ENCODE measurements around the gene CNN1.
"Not testable (repeated sequence)": the region's sequence is repeated elsewhere in the genome, so short reads cannot be mapped to it uniquely, and the experiment has no call there.

Gene CNN1

DNA sequence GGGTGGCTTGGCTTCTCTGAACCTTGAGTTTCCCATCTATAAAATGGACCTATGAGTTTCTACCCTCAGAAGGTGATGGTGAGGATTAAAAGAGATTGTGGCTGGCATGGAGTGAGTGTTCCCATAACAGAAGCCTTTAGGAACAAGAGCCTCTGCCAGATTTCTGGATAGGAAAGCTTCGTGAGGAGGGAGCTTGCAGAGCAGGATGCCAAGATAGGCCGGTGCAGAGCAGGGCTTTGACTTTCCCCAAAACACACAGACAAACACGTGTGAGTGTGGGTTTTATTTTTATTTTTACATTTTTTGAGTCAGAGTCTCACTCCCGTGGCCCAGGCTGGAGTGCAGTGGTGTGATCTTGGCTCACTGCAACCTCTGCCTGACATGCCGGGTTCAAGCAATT lies 3.7 kb upstream of the CNN1 start:
- no peak for DNase-seq (ENCODE audit: low spot score)

DNA sequence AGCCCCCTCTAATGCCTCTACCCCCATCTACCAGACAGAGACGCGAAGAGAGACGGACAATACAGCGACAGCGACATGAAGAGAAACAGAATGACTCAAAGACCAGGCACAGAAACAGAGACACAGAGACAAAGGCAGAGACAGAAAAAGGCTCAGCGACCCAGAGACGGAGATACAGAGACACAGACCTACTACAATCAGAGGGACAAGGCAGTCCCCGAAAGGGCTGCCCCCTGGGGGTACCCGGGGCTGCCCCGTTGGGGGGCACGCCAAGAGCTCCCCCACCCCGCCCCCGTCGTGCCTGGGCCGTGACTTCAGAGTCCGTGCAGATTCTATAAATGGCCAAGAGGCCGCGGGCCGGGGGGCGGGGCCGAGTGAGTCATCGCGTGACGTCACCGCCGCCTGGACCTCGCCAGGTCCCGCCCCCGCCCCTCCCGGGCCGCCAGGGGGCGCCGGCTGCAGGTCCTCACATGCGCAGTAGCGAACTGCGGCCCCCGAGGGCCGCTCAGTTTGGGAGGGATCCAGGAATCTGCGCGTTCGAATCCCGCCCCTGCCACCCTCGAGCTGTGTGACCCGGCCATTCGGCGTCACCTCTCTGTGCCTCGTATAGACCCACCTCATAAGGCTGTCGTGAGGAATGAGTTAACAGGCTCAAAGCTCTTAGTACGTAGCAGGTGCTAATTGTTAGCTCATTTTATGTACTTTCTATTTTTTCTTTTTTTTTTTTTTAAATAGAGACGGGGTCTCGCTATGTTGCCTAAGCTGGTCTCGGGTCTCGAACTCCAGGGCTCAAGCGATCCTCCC lies 2.7 kb upstream of the CNN1 start:
- DNase-seq (ENCODE audit: low spot score) = peak; percentile 88

- no peak for DNase-seq (ENCODE audit: low spot score)
These were observed 1.1 kb downstream of the CNN1 start for GRCh38 chr19:11539495-11540365.

DNA sequence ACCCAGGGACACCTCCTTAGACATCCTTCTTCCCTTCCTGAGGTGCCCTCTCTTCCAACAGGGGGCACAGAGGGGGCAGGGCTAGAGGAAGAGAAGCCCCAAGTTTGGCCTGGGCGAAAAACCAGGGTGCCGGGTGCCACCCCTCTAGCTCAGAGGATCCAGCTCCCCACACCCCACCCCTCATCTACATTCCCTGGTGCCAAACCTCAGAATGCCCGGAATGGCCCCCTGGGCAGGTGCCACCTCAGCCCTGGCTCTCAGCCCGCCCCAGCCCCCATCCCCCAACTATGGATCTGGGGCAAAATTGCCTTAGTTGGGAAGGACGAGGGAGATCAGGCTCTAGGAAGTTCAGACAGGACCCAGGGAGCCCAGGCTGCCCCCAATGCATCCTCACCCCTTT lies 2.0 kb downstream of the CNN1 start:
- no peak for DNase-seq (ENCODE audit: low spot score)

DNA sequence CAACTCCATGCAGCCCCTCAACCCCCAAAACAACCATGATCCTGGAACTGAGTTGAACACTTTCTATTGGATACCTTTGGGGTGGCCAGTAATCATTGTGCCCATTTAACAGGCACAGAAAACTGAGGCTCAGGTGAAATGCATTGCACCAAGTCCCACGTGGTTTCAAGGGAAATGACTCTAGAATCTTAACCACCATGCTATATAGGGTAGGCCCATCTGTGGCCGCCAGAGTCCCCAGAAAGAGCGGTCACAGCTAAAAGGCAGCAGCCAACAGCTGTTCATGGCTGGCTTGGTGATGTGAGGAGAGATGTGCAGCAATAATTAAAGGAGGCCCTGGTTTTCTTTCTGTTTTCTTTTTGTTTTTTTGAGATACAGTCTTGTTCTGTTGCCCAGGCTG lies 2.6 kb downstream of the CNN1 start:
- DNase-seq (ENCODE audit: low spot score) = no peak

GRCh38 chr19:11547929-11548700 lies 9.5 kb downstream of the CNN1 start:
- no peak for DNase-seq (ENCODE audit: low spot score)

DNA sequence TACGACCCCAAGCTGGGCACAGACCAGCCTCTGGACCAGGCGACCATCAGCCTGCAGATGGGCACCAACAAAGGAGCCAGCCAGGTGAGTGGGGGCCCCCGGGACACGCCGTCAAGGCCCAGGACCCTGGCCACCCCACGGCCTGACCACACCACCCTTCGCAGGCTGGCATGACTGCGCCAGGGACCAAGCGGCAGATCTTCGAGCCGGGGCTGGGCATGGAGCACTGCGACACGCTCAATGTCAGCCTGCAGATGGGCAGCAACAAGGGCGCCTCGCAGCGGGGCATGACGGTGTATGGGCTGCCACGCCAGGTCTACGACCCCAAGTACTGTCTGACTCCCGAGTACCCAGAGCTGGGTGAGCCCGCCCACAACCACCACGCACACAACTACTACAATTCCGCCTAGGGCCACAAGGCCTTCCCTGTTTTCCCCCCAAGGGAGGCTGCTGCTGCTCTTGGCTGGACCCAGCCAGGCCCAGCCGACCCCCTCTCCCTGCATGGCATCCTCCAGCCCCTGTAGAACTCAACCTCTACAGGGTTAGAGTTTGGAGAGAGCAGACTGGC lies 10.8 kb downstream of the CNN1 start:
- no peak for DNase-seq (ENCODE audit: low spot score)

DNA sequence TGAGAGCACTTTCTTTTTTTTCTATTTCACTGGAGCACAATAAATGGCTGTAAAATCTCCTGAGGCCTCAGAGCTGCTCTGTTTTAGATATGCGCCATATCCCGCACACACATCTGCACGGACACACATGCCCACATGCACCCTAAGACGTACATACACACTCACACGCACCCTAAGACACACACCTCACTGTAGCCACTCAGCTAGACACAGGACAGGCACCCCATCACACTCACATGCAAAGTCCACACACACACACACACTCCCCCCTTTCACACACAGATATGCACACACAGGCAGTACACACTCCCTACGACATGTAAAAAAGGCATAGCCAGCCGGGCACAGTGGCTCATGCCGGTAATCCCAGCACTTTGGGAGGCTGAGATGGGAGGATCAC lies 11.6 kb downstream of the CNN1 start:
- DNase-seq (ENCODE audit: low spot score) = no peak

DNA sequence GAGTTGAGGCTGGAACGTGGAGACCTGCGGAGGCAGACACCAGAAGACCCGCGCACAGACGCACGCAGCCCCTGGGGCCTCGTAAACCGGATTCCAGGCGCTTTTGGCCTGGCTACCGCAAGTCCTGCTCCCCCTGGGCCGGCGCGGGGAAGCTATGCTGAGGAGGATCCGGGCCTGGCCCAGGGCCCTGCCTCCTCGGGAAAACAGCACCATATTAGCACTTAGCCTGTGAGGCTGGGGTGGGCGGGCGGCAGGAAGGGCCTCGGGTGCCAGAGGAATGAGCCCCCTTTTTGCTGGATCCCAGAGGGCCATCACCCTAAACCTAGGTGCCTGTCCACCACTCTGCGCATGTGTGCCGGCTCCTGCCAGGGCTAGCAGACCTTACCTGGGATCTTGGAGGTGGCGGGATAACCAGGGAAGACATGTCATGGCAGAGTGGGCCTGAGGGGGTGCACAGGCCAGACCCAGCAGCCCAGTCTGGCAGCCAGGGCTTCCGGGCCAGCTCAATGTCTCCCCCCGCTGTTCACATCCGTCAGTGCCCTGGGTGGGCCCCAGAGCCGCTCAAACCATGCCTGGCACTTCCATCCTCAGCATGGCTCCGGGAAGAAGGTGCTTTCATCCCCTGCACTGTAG lies 13.1 kb downstream of the CNN1 start:
- no peak for DNase-seq (ENCODE audit: low spot score)

DNA sequence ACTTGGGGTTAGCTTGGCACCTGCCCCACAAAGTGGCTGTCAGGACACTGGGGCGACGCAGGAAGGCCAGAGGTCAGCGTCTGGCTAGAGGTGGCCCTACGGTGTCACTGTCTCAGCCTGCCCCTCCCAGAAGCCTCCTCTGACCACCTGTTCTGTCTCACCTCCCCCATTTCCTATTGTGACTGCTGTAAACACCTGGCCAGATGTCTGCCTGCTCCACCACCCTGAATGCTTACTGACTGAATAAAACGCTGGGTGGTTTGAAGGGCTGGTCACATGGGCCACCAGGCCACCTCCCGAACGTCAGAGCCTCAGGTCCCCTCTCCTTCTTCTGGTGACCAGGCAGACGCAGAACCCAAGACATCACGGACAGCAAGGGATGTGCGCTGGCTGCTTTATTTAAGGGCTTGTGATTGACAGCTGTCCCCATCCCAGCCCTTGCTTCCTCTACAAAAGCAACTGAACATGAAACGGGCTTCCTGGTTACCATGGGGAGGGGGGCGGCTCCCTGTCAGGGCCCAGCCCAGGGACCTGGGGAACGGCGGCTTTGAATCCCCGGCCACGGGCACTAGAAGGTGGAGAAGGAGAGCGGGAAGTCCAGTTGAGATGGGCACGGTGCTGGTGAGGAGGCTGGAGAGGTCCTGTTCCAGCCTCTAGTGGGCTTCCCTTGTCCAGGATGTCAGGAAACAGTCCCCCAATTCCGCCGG lies 14.2 kb downstream of the CNN1 start:
- DNase-seq (ENCODE audit: low spot score) = no peak

- DNase-seq (ENCODE audit: low spot score) = no peak
These were observed 15.5 kb downstream of the CNN1 start for GRCh38 chr19:11554160-11554559.

- DNase-seq (ENCODE audit: low spot score) = no peak
These were observed 16.6 kb downstream of the CNN1 start for GRCh38 chr19:11555246-11555645.

GRCh38 chr19:11556634-11557420 lies 18.2 kb downstream of the CNN1 start:
- no peak for DNase-seq (ENCODE audit: low spot score)

DNA sequence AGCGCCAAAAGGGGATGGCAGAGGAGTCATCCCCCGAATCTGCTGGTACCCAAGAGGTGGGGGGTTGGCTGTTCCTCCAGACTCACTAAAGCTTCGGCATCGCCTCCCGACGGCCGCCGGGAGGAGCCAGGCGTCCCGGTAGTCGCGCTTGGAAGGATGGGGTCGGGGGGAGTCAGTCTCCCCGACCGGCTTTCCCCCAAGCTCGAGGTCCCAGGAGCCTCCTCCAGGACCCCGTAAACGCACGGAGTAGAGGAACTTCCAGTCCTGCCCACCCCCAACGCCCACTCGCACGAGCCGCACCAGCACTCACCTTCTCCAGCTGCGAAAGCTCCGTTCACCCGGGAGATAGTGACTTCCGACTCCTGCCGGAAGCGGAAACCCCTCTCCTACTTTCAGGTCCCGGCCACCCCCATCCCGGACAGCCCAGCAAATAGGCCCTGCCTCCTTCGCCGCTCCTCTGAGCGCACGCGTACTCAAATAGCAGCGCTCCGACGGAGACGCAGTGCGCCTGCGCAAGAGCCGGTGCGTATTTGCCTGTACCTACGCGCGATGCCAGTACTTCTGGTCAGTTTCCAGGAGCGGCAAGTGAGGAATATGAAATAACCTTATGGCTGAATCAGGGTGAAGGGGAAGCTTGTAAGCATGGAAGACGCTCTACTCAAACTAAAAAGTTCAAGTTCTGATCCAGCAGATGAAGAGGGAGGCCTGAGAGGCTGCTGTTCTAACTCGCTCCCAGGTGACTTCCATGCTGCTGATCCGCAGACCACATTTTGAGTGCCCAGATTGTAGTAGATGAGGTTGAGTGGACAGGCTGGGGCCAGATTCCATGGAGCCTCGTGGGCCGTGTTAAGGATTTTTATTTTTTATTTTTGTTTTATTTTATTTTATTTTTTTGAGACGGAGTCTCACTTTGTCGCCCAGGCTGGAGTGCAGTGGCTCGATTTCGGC lies 20.5 kb downstream of the CNN1 start, which contains the start of gene ELOF1:
ELOF1 (minus strand) TSS at position 350 of the 948 bp plus-strand sequence. CDS start 4,883 bp downstream, outside the sequence.
- DNase-seq (ENCODE audit: low spot score) = peak; percentile 98

GRCh38 chr19:11560404-11561051 lies 21.9 kb downstream of the CNN1 start:
- peak; percentile 74 for DNase-seq (ENCODE audit: low spot score)

DNA sequence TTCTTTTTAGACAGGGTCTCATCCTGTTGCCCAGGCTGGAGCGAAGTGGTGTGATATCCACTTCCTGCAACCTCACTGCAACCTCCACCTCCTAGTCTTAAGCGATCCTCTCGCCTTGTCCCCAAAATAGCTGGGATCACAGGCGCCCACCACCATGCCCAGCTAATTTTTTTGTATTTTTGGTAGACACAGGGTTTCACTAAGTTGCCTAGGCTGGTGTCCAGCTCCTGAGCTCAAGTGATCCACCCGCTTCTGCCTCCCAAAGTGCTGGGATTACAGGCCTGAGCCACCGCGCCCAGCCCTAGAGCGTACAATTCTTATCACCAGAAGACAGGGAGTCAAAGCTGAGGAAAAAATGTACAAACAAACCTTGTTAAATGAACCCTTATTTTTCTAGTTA lies 24.9 kb downstream of the CNN1 start:
- no peak for DNase-seq (ENCODE audit: low spot score)

GRCh38 chr19:11564082-11564807 lies 25.6 kb downstream of the CNN1 start:
- not testable (repeated sequence) for DNase-seq (ENCODE audit: low spot score)

GRCh38 chr19:11565649-11565980 lies 27.0 kb downstream of the CNN1 start:
- DNase-seq (ENCODE audit: low spot score) = not testable (repeated sequence)

All from kidney capillary endothelial cell (primary cell).